Prostate gland (tissue), 2 donors: ENCODE data around the gene STK26.

Experiments
- CTCF ChIP-seq, 4 experiments: fragments of 200-600 bp in 2 of 4; fragments of 450-650 bp in 2 of 4; sonication (generic) in 2 of 4; IDR thresholded peaks; 1 replicate in 3 of 4; 2 replicates in 1 of 4; pipeline ENCODE4 v1.5.1; 2016 to 2019; ENCODE audit warnings: antibody characterized with exemption in 4 of 4, mild to moderate bottlenecking in 2 of 4, moderate library complexity in 2 of 4
- POLR2AphosphoS5 ChIP-seq: sonication (generic); formaldehyde crosslinking; IDR thresholded peaks from one replicate; pipeline ENCODE4 v1.6.1; 2017; ENCODE audit warnings: antibody characterized with exemption

DNA sequence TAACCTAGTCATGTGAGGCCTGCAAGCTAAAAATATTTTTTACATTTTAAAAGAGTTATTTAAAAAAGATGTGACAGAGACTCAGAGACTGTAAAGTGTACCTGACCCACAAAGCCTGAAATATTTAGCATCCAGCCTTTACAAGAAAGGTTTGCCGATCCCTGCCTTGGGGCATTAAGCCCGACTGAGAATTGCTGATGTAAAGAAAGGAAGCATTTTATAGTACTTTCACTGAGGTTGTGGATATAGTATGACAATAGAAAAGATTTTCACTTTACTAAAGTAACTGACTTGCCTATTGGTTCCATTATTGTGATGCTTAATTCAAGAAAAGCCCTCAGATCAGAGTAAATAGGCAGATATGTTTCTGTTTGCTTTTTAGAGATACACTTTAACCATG is 17.0 kb downstream of the STK26 start:
- TF ChIP-seq POLR2AphosphoS5: no peak
- TF ChIP-seq CTCF (IDR thresholded peaks at IDR 0.05): no peak
